Spleen (tissue), 7 donors: ENCODE measurements around the gene RPA3.

Source experiments
- CTCF ChIP-seq, 11 experiments: fragments of 200-600 bp in 7 of 11; fragments of 450-650 bp in 4 of 11; sonication (generic) in 4 of 11; IDR thresholded peaks in 8 of 11; conservative IDR thresholded peaks in 3 of 11; 1 replicate in 7 of 11; 2 replicates in 4 of 11; pipeline versions ENCODE4 v1.4.0 to v1.8.0; 2016 to 2021; ENCODE audit warnings: antibody characterized with exemption in 11 of 11, inconsistent platforms in 4 of 11, mild to moderate bottlenecking in 1 of 11
- POLR2AphosphoS5 ChIP-seq, 3 donors: sonication (generic); formaldehyde crosslinking; IDR thresholded peaks; one replicate each; pipeline ENCODE4 v1.5.1; 2017; ENCODE audit warnings: antibody characterized with exemption in 3 of 3
- donor health status: DM: no; HTN: no; CAD: no; lungs with moderate emphysema.
- donor health status: DM: no; HTN: no; CAD: no.
- donor health status: DM: no; HTN: no; CAD: no.

- TF ChIP-seq CTCF (IDR thresholded peaks at IDR 0.05 in 8 of 11, conservative IDR thresholded peaks at IDR 0.05 in 3 of 11) (no peak), POLR2AphosphoS5 (IDR thresholded peaks at IDR 0.05) (no peak)
Measured at GRCh38 chr7:7706101-7706511, 12.3 kb downstream of the RPA3 start.
